Measurements from ENCODE around the gene DGKQ.

Gene DGKQ

DNA sequence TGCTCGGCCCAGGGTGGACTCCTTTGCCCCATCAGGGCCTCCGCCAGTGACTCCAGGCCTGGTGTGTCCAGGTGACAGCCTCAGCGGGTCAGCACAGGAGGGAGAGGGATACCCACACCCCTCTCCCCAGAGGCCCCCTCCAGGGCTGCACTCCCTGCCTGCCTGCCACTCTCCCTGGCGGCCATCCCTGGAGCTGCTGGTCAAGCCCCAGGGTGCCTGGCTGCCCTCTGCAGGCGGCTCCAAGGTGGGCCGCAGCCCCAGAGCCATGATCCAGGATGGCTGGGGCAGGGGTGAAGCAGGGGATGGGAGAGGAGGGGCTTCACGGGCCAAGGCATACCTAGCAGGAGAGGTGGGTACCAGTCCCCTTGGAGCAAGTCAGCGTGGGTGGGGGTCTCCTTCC, 41.8 kb upstream of the DGKQ start:
- Histone ChIP-seq H3K9ac (ENCODE audit: low read length) (no peak overlapping the region), H3K79me2 (ENCODE audit: low read length) (no peaks in the 10 kb centered on the region), H3K36me3 (replicated peaks; ENCODE audit: low read depth, low read length) (no peaks in the 10 kb centered on the region), H3K27me3 (ENCODE audit: low read depth, low read length) (no peaks in the 10 kb centered on the region), H3K27ac (ENCODE audit: low read length) (no peak overlapping the region), H4K20me1 (ENCODE audit: insufficient read depth, low read length) (no peaks in the 10 kb centered on the region), H3K4me3 (ENCODE audit: low read length) (no peak overlapping the region), H3K4me2 (ENCODE audit: low read length) (no peak overlapping the region), H3K9me3 (ENCODE audit: insufficient read depth, low read length) (no peaks in the 10 kb centered on the region), H3K4me1 (ENCODE audit: low read length) (no peaks in the 10 kb centered on the region), H2AFZ (ENCODE audit: low read depth, low read length) (no peak overlapping the region)
- TF ChIP-seq EZH2phosphoT487 (IDR thresholded peaks at IDR 0.05; ENCODE audit: low read depth), result no peak
- TF ChIP-seq, protein P1, sequence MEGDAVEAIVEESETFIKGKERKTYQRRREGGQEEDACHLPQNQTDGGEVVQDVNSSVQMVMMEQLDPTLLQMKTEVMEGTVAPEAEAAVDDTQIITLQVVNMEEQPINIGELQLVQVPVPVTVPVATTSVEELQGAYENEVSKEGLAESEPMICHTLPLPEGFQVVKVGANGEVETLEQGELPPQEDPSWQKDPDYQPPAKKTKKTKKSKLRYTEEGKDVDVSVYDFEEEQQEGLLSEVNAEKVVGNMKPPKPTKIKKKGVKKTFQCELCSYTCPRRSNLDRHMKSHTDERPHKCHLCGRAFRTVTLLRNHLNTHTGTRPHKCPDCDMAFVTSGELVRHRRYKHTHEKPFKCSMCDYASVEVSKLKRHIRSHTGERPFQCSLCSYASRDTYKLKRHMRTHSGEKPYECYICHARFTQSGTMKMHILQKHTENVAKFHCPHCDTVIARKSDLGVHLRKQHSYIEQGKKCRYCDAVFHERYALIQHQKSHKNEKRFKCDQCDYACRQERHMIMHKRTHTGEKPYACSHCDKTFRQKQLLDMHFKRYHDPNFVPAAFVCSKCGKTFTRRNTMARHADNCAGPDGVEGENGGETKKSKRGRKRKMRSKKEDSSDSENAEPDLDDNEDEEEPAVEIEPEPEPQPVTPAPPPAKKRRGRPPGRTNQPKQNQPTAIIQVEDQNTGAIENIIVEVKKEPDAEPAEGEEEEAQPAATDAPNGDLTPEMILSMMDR (IDR thresholded peaks at IDR 0.05; ENCODE audit: low read depth, low read length), result 0 out of 2 replicates have a peak, but pooled peaks have one; percentile 6

DNA sequence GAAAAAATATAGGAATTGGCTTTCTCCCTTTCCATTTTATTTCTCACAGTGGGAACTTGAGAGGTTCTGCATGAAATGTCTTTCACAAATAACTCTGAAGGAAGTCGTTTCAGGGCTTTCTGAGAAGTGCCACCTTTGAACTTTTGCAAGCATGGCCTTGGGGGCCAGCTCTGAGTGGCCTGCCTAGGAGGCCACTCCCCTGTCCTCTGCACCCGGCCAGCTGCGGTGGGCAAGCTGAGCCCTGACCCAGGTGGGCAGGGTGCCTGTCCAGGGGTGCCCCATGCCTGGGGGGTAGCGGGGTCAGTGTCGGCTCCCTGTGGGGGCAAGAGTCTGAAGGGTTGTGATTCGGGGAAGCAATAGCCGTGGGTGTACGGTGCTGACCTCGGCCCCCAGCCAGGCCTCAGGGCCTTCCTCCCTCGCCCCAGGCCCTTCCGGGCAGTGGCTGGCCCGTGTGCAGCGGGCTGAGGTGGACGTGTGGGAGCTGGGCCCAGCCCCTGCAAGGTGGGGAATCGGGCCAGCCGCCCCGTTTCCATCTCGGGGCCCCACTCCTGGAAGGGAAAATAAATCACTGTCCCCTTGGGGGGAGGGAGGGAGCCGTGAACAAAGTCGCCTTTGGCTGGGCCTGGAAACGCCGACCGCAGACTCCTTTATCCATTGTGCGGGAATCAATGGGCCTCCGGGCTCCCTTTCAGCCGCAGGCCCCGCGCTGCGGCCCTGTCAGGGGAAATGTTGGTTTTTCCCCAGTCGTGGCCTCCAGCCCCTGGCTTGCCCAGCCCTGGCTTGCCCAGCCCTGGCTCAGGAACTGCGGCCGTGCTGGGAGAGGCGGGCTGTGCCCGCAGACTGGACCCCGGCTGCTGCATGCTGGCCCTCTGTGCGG, 41.2 kb upstream of the DGKQ start:
- H3K36me3 ChIP-seq (replicated peaks; ENCODE audit: low read depth, low read length), result no peaks in the 10 kb centered on the region
- H3K4me1 ChIP-seq (ENCODE audit: low read length), result no peaks in the 10 kb centered on the region
- no peaks in the 10 kb centered on the region for H3K27me3 ChIP-seq (ENCODE audit: low read depth, low read length)
- H2AFZ ChIP-seq (ENCODE audit: low read depth, low read length), result no peak overlapping the region
- H3K79me2 ChIP-seq (ENCODE audit: low read length), result no peaks in the 10 kb centered on the region
- no peak overlapping the region for H3K27ac ChIP-seq (ENCODE audit: low read length)
- H3K4me2 ChIP-seq (ENCODE audit: low read length), result no peak overlapping the region
- TF ChIP-seq, protein P1 (IDR thresholded peaks at IDR 0.05; ENCODE audit: low read depth, low read length), result no peak
- no peak for TF ChIP-seq EZH2phosphoT487 (IDR thresholded peaks at IDR 0.05; ENCODE audit: low read depth)
- H3K9me3 ChIP-seq (ENCODE audit: insufficient read depth, low read length), result no peaks in the 10 kb centered on the region
- no peak overlapping the region for H3K4me3 ChIP-seq (ENCODE audit: low read length)
- no peak overlapping the region for H3K9ac ChIP-seq (ENCODE audit: low read length)
- no peaks in the 10 kb centered on the region for H4K20me1 ChIP-seq (ENCODE audit: insufficient read depth, low read length)

DNA sequence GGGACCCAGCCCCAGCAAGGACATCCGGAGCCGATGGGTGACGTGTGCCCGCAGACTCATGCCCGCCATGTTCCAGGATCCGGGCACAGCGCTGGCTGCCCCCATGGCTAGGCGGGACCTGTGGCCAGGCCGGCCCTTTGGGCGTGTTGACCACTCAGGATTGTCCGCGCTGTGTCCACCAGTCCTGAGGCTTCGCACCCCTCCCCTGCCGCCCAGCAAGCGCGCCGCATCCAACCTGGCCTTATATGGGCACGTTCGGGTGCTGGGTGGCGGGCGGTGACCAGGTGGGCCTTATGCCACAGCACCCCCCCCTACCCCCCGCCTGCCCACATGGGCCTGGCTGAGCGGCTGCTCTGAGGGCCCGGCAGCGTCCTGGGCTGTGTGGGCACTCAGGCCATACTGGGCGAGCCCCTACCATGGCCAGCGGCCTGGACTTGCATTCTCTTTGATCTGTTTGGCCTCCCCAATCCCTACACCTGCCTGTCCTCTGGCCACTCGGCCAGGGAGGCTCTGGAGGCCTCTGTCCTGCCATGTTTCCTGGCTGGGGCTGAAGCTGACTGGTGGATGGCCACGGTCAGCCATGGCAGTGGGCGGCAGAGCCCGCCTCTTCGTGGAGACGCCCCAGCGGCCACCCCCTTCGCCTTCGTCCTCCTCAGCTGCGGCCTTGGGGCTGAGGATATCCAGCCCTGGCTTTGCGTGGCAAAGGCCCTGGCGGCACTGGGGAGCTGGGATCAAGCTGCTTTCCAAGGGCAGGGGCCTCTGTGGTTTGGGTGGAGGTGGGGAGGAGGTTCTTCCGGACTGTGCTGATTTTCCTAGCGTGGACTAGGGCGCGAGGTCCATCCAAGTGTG, 40.1 kb upstream of the DGKQ start:
- Histone ChIP-seq H3K79me2 (ENCODE audit: low read length) (no peaks in the 10 kb centered on the region), H3K36me3 (replicated peaks; ENCODE audit: low read depth, low read length) (no peaks in the 10 kb centered on the region), H3K27me3 (ENCODE audit: low read depth, low read length) (peaks cover 8% of the 10 kb centered on the region), H3K4me3 (ENCODE audit: low read length) (no peak overlapping the region), H3K27ac (ENCODE audit: low read length) (no peak overlapping the region), H3K4me1 (ENCODE audit: low read length) (0 out of 2 replicates have a peak, but pooled peaks cover 4% of the 10 kb centered on the region), H4K20me1 (ENCODE audit: insufficient read depth, low read length) (no peaks in the 10 kb centered on the region), H2AFZ (ENCODE audit: low read depth, low read length) (no peak overlapping the region), H3K9me3 (ENCODE audit: insufficient read depth, low read length) (no peaks in the 10 kb centered on the region), H3K4me2 (ENCODE audit: low read length) (no peak overlapping the region), H3K9ac (ENCODE audit: low read length) (no peak overlapping the region)
- TF ChIP-seq, protein P1 (IDR thresholded peaks at IDR 0.05; ENCODE audit: low read depth, low read length), result no peak
- no peak for TF ChIP-seq EZH2phosphoT487 (IDR thresholded peaks at IDR 0.05; ENCODE audit: low read depth)
